8988T (cell line): ENCODE measurements around the gene TRIM22.
A peak's percentile ranks its signal among the peaks of the same experiment; 100 is the strongest.
"Not testable (repeated sequence)": the region's sequence is repeated elsewhere in the genome, so short reads cannot be mapped to it uniquely, and the experiment has no call there.

Experiments used
- DNase-seq: peaks from one replicate; pipeline ENCODE4 v3.0.0; 2011

Gene TRIM22, protein sequence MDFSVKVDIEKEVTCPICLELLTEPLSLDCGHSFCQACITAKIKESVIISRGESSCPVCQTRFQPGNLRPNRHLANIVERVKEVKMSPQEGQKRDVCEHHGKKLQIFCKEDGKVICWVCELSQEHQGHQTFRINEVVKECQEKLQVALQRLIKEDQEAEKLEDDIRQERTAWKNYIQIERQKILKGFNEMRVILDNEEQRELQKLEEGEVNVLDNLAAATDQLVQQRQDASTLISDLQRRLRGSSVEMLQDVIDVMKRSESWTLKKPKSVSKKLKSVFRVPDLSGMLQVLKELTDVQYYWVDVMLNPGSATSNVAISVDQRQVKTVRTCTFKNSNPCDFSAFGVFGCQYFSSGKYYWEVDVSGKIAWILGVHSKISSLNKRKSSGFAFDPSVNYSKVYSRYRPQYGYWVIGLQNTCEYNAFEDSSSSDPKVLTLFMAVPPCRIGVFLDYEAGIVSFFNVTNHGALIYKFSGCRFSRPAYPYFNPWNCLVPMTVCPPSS

GRCh38 chr11:5689551-5689983, at the start of gene TRIM22:
Gene TRIM22 (plus strand): TSS chr11:5689790. CDS start chr11:5696233, 6,443 bp downstream.
- no peak for DNase-seq

- DNase-seq: no peak
These were observed 49.6 kb upstream of the TRIM22 start for GRCh38 chr11:5639953-5640352.

GRCh38 chr11:5643585-5643984, 46.0 kb upstream of the TRIM22 start:
- no peak for DNase-seq

DNA sequence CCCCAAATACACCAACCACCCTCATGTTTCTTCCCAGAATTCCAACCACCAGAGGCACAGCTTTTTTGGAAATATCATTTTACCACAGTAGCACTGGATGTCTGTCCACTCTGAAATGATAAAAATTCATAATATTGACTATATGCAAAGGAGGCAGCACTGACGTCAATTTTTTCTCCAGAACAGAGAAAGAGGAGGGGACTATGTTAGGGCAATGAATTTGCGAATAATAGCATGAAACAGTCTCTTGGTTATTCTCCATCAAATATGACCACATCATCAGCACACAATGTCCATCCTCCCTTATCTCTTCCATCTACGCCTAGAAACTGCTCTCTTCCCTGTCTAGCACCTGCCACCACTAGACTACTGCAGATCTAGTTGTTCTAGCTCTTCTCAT, 43.5 kb upstream of the TRIM22 start:
- DNase-seq: no peak

DNA sequence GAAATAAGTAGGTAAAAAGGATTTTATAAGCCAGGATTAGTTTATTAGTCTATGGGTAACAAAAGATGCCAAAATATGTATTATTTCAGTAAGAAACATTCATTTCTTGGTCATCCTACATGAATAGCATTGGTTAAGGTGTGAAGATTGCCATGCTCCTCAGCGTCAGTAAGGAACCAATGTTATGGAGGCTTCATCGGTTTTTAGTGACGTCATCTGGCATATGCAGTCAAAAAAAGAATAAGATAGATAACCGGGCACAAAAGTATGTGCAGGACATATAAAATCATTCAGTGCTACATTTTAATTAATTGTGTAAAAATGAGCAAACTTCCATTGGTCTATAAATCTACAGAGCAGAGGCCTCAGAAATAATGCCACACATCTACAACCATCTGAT, 34.1 kb upstream of the TRIM22 start:
- no peak for DNase-seq

GRCh38 chr11:5656956-5657355, 32.6 kb upstream of the TRIM22 start:
- DNase-seq: not testable (repeated sequence)

DNA sequence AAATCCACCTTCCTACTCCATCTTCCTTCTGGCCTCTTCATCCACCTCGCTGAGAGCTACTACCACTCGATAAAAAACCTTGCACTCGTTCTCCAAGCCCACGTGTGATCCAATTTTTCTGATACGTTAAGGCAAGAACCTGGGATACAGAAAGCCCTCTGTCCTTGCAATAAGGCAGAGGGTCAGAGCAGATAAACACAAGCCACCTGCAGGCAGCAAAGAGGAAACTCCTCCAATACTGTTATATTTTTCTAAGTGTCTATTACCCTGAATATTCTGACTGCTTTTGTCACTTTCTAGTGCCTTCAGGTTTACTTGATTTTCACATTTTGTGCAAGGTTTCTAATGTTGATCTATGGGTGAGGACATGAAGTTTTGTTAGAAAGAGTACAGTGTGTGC, 31.3 kb upstream of the TRIM22 start:
- no peak for DNase-seq

DNA sequence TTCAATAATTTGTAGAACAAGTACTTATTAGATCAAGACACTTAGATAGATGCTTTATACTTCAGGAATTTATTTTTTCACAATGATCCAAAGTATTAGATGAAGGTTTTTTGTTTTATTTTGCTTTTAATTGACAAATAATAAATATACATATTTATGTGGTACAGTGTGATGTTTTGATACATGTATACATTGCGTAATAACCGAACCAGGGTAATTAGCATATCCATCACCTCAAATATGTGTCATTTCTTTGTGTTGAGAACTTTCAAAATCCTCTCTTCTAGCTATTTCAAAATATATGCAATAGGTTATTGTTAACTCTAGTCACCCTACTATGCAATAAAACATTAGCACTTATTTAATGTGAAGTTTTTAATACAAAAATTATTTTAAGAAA, 26.1 kb upstream of the TRIM22 start:
- no peak for DNase-seq

GRCh38 chr11:5665051-5665570, 24.5 kb upstream of the TRIM22 start:
- DNase-seq: no peak

DNA sequence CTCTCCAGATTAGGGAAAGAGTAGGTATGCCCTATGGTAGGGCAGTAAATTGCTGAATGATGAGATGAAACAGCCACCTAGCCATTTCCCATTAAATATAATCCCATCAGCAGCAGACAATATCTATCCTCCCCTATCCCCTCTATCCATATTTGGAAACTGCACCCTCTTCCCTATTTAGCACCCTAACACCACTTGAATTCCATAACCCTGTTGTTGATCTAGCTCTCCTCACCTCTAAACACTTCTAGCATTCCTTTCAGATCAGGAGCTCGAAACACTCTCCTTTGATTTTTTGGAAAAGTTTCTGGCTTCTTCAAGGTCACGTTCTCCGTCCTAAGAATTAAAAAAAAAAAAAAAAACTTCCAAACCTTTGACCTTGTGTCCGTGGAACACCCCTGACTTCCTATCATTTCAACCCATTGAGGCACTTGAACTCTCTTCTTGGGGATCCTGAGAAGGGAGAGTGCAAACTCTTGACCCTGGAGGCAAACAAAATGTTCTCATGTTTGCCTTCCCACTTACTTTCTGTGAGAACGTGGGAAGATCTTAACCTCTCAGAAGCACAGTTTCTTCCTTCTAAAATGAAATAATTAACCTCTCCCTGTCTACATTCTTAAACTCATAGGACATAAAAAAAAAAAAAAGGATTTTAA, 23.7 kb upstream of the TRIM22 start:
- no peak for DNase-seq

DNA sequence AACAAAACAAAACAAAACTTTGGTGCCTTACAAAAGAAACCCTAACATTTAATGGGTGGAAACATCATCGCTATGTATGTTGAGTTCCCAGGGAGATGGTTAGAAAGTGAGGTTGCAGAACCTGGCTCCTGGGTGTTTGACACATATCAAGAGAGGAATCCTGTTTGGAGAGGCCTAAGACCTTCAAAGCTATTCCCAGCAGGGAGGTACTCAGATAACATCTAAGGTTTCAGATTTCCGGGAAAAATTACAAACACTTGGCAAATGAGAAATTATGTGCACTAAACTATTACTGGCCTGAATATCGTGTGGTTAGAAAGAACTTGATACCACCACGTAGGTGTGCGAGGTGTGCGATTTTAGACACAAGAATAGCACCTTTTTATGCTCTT, 23.2 kb upstream of the TRIM22 start:
- no peak for DNase-seq

- no peak for DNase-seq
These were observed 17.8 kb upstream of the TRIM22 start for GRCh38 chr11:5671831-5672230.

DNA sequence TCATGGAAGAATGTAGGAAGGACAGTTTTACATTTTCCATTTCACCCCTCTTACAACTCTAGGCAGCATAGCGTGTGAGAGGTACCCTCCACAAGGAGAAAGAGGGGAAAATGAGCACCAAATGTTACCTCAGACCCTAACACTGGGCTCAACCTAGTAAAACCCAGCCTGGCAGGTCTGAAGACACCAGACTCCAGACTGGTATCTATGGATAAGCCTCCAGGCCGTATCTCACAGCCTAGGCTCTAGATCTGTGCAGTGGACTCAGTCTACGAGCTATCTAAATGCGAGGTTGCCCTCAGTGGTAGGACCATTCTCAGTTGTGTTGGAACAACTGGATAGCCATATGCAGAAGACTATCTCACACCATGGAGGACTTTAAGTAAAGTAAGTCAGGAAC, 15.2 kb upstream of the TRIM22 start:
- DNase-seq: no peak

- DNase-seq: no peak
These were observed 9.8 kb upstream of the TRIM22 start for GRCh38 chr11:5679811-5680210.

- not testable (repeated sequence) for DNase-seq
These were observed 6.6 kb upstream of the TRIM22 start for GRCh38 chr11:5682890-5683441.

GRCh38 chr11:5683620-5684019, 6.0 kb upstream of the TRIM22 start:
- DNase-seq: not testable (repeated sequence)

DNA sequence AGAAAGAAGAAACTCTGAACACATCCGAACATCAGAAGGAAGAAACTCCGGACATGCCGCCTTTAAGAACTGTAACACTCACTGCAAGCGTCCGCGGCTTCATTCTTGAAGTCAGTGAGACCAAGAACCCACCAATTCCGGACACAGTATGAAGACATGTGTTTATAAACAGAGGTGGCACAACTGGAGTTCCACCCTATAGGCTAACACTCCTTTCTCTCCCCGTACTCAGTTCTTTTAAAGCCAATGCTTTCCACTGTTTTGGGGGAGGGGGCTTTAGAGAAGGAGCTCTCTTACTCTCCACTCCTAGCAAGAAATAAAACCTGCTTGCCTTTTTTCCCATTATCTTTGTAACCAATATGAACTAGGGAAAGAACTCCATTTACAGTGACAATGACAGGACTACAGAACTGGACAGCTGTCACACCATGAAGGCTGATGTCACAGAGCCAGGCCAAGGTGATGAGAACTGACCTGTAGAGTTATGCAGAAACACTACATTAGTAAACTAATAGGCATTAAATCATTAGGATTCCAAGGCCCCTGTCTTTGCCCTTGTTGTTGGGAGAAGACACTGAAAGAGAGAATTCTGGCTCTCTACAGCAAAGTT, 5.4 kb upstream of the TRIM22 start:
- DNase-seq: no peak

DNA sequence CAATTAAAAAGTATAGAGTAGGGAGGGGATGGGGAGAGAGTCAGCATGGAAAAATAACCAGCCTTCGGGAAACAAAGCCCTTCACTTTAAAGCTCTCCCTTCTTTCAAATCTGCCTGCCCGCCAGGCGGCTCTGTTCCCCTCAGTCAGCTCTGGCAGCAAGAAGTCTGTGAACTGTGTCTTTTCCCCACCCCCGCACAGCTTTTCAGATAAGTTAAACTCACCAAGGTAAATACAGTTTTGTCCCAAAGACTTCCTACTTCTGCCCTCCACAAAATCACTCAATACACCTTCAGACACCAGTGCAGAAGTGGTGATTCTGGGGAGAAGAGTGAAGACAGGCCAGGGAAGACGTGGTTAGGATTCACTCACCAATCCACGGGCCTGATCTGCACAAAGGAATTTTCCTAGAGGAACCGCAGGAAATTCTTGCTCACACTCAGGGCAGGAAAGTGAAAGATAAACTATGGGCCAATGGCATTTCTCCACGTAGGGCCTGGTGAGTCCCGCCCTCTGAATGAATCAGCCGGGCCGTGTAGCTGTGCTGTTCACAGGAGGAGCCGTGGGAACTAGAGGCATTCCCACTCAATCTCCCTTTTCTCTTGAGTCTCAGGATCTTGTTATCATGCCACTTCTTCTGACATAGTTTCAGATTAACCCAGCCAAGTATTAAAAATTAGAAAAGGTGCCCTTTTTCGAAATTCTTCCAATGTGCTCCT, 4.8 kb upstream of the TRIM22 start, which contains the start of gene TRIM5:
Gene TRIM5 (minus strand): TSS at position 429 of the 717 bp plus-strand sequence. CDS start 4,897 bp downstream, outside the sequence.
- peak; percentile 86 for DNase-seq

GRCh38 chr11:5686426-5686825, 3.2 kb upstream of the TRIM22 start:
- no peak for DNase-seq

DNA sequence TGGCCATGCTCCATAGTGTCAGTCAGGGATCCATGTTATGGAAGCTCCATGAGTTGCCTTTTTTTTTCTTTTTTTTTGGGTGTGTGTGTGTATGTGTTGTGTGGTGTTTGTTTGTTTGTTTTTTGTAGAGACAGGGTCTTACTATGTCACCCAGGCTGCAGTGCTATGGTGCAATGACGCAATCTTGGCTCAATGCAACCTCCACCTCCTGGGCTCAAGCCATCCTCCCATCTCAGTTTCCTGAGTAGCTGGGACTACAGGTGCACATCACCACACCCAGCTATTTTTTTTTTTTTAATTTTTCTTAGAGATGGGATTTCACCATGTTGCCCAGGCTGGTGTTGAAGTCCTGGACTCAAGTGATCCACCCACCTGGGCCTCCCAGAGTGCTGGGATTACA, 1.1 kb upstream of the TRIM22 start:
- no peak for DNase-seq

- DNase-seq: no peak
These were observed 626 bp downstream of the TRIM22 start for GRCh38 chr11:5690216-5690615.

GRCh38 chr11:5690736-5691135, 1.1 kb downstream of the TRIM22 start:
- DNase-seq: no peak
